ENCODE data around the gene P2RY12. TPM values are rescaled to one million over a fixed set of nuclear protein-coding genes. Genes with fewer than 3 reads are reported as not detected.

The P2RY12 gene
- total and polyA plus RNA-seq, 2 donors (not counting 3 experiments of a cell fraction or from before 2014, with no cell fraction given): not detected

- Histone ChIP-seq H3K27me3 (ENCODE audit: control insufficient read depth in 2 of 2, insufficient read depth in 2 of 2, low read length in 2 of 2) (no peaks in the 10 kb centered on the region), H2AFZ (ENCODE audit: low read depth, low read length) (no peak overlapping the region), H4K20me1 (replicated peaks; ENCODE audit: control insufficient read depth, extremely low read depth, insufficient read depth, low read length) (no peaks in the 10 kb centered on the region), H3K4me2 (ENCODE audit: insufficient read depth, low read length) (no peak overlapping the region), H3K4me1 (ENCODE audit: control insufficient read depth, extremely low read depth, insufficient read depth, low read length) (no peaks in the 10 kb centered on the region), H3K9ac (replicated peaks; ENCODE audit: extremely low read depth, insufficient read depth, low read length) (no peak overlapping the region), H3K4me3 (replicated peaks in 1 of 3; ENCODE audit: insufficient read depth in 1 of 3, low read depth in 1 of 3, low read length in 3 of 3) (no peak overlapping the region), H3K27ac (ENCODE audit: insufficient read depth, low read depth, low read length) (no peak overlapping the region), H3K9me1 (replicated peaks; ENCODE audit: control insufficient read depth, extremely low read depth, insufficient read depth, low read length) (no peaks in the 10 kb centered on the region), H3K36me3 (ENCODE audit: control insufficient read depth in 2 of 2, extremely low read depth in 1 of 2, insufficient read depth in 2 of 2, low read length in 2 of 2) (no peaks in the 10 kb centered on the region), H3K79me2 (ENCODE audit: control insufficient read depth, insufficient read depth, low read length) (no peaks in the 10 kb centered on the region), H3K9me3 (replicated peaks; ENCODE audit: control insufficient read depth, insufficient read depth, low read length) (no peaks in the 10 kb centered on the region)
- FAIRE-seq (no peak), DNase-seq (ENCODE audit: low read depth, low spot score) (no peak)
- dilution Hi-C loops (cut with MboI; ENCODE audit: extremely low pct_ligation_motif_present, low sequenced_read_pairs) (no loop called here), intact Hi-C loops (cut with micrococcal nuclease) (no loop called here)
- POLR2A ChIA-PET: no interaction called here
- TF ChIP-seq POLR2AphosphoS5 (IDR thresholded peaks at IDR 0.05; ENCODE audit: insufficient read depth, low read depth, low read length): no peak
- no peak for TF ChIP-seq MAX (IDR thresholded peaks at IDR 0.05; ENCODE audit: insufficient read depth, insufficient read length)
- no peak for TF ChIP-seq JUN (IDR thresholded peaks at IDR 0.05; ENCODE audit: borderline replicate concordance, insufficient read depth, insufficient read length, low read depth)
- TF ChIP-seq EZH2 (IDR thresholded peaks at IDR 0.05; ENCODE audit: borderline replicate concordance, low read depth, low read length, severe bottlenecking): no peak
- TF ChIP-seq POLR2A (IDR thresholded peaks at IDR 0.05; ENCODE audit: low read depth, low read length): no peak
- no peak for TF ChIP-seq FOS (IDR thresholded peaks at IDR 0.05; ENCODE audit: borderline replicate concordance, insufficient read depth, low read length)
- no peak for TF ChIP-seq GATA2 (IDR thresholded peaks at IDR 0.05; ENCODE audit: insufficient read depth, insufficient read length, low read depth, low read length)
- TF ChIP-seq CTCF (IDR thresholded peaks at IDR 0.05; ENCODE audit: extremely low read depth in 1 of 2, insufficient read depth in 1 of 2, low read depth in 1 of 2, low read length in 2 of 2): no peak
- no peak for TF ChIP-seq MYC (IDR thresholded peaks at IDR 0.05; ENCODE audit: low read depth, low read length)
- BruUV-seq (replicated peaks): no TSS peak
- CTCF ChIA-PET: interaction anchor here (0.6 to 1.3 kb wide), 5 partner anchors 8 to 1684 kb away, joined by 3 to 4 read pairs (median 4); no protein-coding TSS in a partner anchor
Measured at GRCh38 chr3:151357463-151357850, 27.1 kb downstream of the P2RY12 start.
